GM21619 (cell line): ENCODE results near the gene DTYMK.

Experiments
- ATAC-seq: cut with Tn5 transposase; IDR thresholded peaks from one replicate; pipeline ENCODE4 v1.9.1; 2021; ENCODE audit not compliant: unreplicated experiment

Gene DTYMK

DNA sequence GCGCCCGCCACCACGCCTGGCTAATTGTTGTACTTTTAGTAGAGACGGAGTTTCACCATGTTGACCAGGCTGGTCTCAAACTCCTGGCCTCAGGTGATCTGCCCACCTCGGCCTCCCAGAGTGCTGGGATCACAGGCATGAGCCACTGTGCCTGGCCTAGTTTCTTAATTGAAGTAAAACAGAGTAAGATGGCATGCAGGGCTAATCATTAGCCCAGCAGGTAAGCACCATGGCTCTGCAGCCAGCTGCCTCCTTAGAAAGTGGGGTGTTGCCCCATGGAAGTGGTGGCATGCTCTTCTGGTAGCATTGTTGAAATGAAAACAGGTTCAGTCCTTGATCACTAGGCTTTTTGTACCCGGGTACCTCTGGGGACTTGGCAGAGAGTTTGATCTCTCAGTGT lies 36.7 kb downstream of the DTYMK start:
- no peak for ATAC-seq

- no peak for ATAC-seq
Measured at GRCh38 chr2:241649404-241649803, 37.2 kb downstream of the DTYMK start.

GRCh38 chr2:241648453-241648852 lies 38.2 kb downstream of the DTYMK start:
- no peak for ATAC-seq

- ATAC-seq = no peak
Measured at GRCh38 chr2:241645915-241646645, 40.5 kb downstream of the DTYMK start.

- no peak for ATAC-seq
Measured at GRCh38 chr2:241645056-241645914, 41.3 kb downstream of the DTYMK start.

DNA sequence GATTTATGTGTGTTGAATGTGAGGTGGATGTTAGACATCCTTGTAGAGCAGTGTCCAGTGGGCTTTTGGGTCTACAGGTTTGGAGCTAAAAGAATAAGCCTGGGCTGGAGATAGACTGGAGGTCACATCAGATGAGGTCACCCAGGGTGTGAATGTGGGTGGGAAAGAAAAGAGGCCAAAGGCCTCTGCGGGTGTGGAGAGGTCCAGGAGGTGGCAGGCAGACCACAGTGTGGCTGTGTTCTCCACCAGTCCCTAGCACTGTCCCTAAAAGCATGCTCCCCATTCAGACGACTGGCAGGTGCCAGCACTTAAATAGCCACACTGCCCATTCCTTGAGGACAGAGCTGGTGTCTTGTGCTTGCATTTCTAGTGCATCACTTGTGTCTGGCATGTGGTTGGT lies 45.0 kb downstream of the DTYMK start:
- no peak for ATAC-seq

GRCh38 chr2:241640165-241640795 lies 46.3 kb downstream of the DTYMK start:
- no peak for ATAC-seq

GRCh38 chr2:241639385-241639784 lies 47.2 kb downstream of the DTYMK start:
- ATAC-seq = no peak

DNA sequence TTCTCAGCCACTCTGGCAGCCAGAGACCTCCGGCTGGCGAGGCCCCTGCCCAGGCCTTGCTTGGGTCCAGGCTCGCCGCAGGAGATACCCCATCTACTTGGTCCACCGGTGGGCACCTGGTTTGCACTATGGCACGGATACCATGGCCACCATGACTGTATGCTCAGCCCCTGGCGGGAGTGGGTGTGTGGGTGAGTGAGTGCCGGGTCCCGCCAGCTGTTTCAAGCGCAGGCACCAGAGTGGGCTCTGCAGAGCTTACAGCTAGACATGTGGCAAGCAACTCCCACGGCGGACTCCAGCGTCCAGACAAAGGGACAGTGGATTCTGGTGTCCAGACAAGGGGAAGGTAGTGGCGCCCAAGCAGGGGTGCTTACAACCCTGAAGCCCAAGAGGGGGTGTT lies 47.7 kb downstream of the DTYMK start:
- no peak for ATAC-seq

DNA sequence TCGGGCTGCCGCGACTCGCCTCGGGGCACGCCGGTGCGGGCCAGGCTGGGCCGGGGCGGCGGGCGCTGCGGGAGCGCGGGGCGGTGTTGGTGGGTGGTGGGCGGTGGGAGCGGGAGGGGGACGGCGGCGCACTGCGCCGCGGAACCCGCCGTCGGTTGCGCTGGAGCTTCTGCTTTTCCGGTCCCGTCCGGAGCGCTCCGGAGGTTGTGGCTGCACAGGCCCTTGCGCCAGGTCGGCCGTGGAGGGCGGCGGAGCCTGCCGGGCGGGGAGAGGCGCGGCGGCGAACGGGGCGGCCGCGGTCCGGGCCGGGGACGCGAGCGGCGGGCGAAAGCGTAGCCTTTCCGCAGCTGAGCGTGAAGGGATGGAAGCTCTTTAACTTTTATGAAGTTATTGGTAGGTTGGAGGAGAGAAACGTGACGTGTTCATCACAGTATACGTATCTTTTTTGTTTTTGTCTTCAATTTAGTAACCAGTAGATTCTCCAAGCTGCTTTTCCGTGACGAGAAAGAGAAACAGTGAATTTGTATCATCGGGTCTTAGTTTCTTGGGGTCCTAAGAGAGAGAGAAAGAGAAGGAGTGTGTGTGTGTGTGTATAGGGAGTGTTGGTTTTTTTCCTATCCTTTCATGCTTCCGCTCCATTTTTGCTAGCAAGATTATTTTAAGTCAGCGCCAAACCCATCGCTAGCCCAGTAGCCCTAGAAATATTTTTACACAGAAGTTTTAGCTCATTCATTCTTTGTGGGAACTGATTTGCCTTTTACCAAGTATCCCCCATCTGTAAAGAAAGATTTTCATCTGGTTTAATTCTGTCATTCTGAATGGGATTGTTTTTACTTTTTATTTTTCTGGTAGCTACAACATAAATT lies 48.6 kb downstream of the DTYMK start:
- ATAC-seq = no peak

GRCh38 chr2:241637018-241637794 lies 49.4 kb downstream of the DTYMK start, which contains the start of the genes ATG4B and THAP4:
Gene ATG4B, plus strand, starts transcription at chr2:241637693. Its CDS starts 22 bp downstream, at chr2:241637715.
Gene THAP4, minus strand, starts transcription at chr2:241637158. Its CDS starts 141 bp downstream, at chr2:241637017.
- peak; percentile 66 for ATAC-seq

- peak; percentile 31 for ATAC-seq
Measured at GRCh38 chr2:241636182-241637017, 50.2 kb downstream of the DTYMK start.

DNA sequence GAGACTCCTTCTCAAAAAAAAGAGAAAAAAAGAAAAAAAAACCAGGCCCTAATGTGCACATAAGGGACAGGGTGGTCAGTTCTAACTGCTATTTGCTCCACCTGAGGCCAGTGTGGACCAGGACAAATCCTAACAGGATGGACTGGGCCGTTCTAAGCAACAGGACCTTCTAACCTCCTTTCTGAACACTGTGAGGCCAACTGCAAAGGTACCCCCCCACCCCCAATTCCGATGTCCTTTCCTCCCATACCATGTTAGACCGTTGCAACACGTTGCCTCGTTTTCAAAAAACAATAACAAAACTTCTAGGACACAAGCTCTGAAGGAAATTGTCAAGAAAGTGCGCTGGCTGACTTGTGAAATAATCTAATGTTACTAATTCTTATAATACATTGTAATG lies 50.9 kb downstream of the DTYMK start:
- no peak for ATAC-seq

- ATAC-seq = no peak
Measured at GRCh38 chr2:241633561-241633960, 53.1 kb downstream of the DTYMK start.

DNA sequence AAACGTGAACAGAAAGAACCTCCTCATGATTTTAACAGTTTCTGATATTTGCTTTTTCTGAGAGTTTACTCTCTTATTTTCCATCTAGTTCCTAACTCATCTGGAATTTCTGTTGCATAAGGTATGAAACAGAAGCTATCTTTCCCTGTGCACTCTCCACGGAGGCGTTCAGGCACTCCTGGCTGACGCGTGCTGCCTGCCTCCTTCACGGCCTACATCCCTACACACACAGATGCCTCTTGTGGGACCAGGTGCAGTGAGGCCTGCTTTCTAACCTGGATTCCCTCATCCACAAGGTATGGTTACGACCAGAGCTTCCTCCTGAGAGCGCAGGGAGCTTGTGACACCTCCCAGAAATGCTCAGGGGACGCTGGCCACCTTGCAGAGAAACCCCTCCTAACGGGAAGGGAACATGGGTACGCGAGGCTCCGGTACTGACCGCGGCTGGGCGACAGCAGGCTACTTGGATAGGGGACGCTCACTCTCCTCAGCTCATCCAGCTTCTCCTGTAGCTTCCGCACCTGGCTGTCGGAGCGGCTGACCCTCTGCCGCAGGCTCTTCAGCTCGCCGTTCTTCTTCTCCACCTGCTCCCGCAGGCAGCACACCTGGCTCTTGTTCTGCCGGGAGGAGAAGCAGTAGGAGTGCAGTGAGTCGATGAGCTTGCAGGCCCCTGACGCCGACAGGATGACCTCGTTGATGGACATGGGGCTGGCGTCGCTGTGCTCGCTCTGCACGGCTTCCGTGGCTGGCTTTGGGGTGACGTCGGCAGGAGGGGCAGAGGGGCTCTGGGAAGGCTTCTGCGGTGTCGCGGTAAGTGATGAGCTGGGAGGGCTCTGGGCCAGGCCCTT lies 53.9 kb downstream of the DTYMK start:
- ATAC-seq = no peak

GRCh38 chr2:241629762-241630435 lies 56.7 kb downstream of the DTYMK start:
- no peak for ATAC-seq

DNA sequence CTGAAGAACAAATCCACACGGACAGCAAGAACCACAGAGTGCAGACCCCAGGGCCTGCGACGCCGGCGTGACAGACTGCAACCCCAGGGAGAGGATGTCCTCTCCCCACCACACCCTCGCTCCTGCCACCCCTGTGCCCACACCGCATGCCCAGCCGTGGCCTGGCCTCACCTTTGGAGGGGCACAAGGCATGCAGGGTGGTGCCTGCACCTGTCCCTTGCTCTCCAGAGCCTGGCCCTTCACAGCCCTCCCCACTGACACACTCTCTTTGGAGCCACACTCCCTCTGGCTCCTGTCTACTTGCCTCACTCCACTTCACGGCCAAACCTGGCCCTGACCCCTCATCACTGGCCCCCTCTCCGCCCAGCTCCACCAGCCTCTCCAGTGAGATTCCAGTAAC lies 58.9 kb downstream of the DTYMK start:
- ATAC-seq = no peak
